A549 (cell line): Measurements from ENCODE around the gene KRTAP10-10. TPM values are rescaled to one million over a fixed set of nuclear protein-coding genes. Genes with fewer than 3 reads are reported as not detected.

Experiments used
- ATAC-seq, 2 experiments: fragments of 200-7000 bp in 1 of 2; fragments of >200 bp in 1 of 2; cut with Nextera tagmentation in 1 of 2; cut with Tn5 transposase in 1 of 2; 3 replicates each; pipeline versions ENCODE4 v1.8.0 to v1.9.1; 2018 to 2020; ENCODE audit warnings: mild to moderate bottlenecking in 1 of 2, moderate library complexity in 1 of 2
- CTCF ChIA-PET: fragments of 300-600 bp; sonication (Branson Sonifier 250); formaldehyde crosslinking; extraction: SDS; loops from one replicate; lab custom pipeline; 2021; ENCODE audit warnings: antibody characterized with exemption, inconsistent platforms; lab: Yijun Ruan, JAX
- POLR2A ChIA-PET: fragments of 350-600 bp; formaldehyde crosslinking; extraction: SDS; loops from one replicate; lab custom pipeline; 2021; ENCODE audit warnings: antibody characterized with exemption, inconsistent platforms; lab: Yijun Ruan, JAX
- DNase-seq, 2 experiments: peaks; one replicate each; pipeline versions ENCODE4 v3.0.0 to v3.0.0-alpha.2; 2011 to 2016; ENCODE audit warnings: low read depth in 1 of 2, low spot score in 1 of 2
- FAIRE-seq: peaks from 2 replicates; lab custom pipeline; 2011; peaks lifted over from hg19 to GRCh38; lab: Jason Lieb, UNC
- H3K27ac ChIP-seq, 2 experiments: fragments of >200 bp; sonication (Bioruptor Twin); formaldehyde crosslinking; 3 replicates each; pipeline ENCODE4 v1.5.1; 2016 to 2017
- H3K4me1 ChIP-seq: fragments of >200 bp; sonication (Bioruptor Twin); formaldehyde crosslinking; 3 replicates; pipeline ENCODE4 v1.6.1; 2016
- H3K4me2 ChIP-seq: fragments of >200 bp; sonication (Bioruptor Twin); formaldehyde crosslinking; 3 replicates; pipeline ENCODE4 v1.6.1; 2016
- H3K4me3 ChIP-seq: fragments of >200 bp; sonication (Bioruptor Twin); formaldehyde crosslinking; 3 replicates; pipeline ENCODE4 v1.5.1; 2016
- H3K9me3 ChIP-seq: fragments of >200 bp; sonication (Bioruptor Twin); formaldehyde crosslinking; 3 replicates; pipeline ENCODE4 v1.6.1; 2016
- CBX2 ChIP-seq: fragments of 200-600 bp; sonication (generic); IDR thresholded peaks from 2 replicates; pipeline ENCODE4 v1.6.1; 2016; ENCODE audit warnings: low read depth, mild to moderate bottlenecking, borderline replicate concordance
- CBX8 ChIP-seq: fragments of 200-600 bp; sonication (generic); IDR thresholded peaks from 2 replicates; pipeline ENCODE4 v1.6.1; 2016
- CHD2 ChIP-seq: fragments of 150-350 bp; IDR thresholded peaks from 2 replicates; pipeline ENCODE4 v1.6.1; 2014; ENCODE audit warnings: low read length; ENCODE audit not compliant: partially characterized antibody
- ELK1 ChIP-seq: fragments of 150-350 bp; IDR thresholded peaks from 2 replicates; pipeline ENCODE4 v1.6.1; 2014; ENCODE audit warnings: low read depth, mild to moderate bottlenecking, low read length
- ESRRA ChIP-seq: fragments of 150-350 bp; IDR thresholded peaks from 2 replicates; pipeline ENCODE4 v1.6.1; 2014; ENCODE audit warnings: mild to moderate bottlenecking, low read length, borderline replicate concordance
- FOSB ChIP-seq: fragments of 250-450 bp; sonication (Bioruptor Pico); IDR thresholded peaks from 2 replicates; pipeline ENCODE4 v1.5.0; 2020; ENCODE audit warnings: mild to moderate bottlenecking, moderate library complexity
- FOXS1 ChIP-seq: fragments of 250-450 bp; sonication (Bioruptor Pico); IDR thresholded peaks from 2 replicates; pipeline ENCODE4 v1.5.0; 2020; ENCODE audit warnings: mild to moderate bottlenecking, moderate library complexity
- HDAC2 ChIP-seq: fragments of 200-600 bp; sonication (generic); IDR thresholded peaks from 2 replicates; pipeline ENCODE4 v1.6.1; 2016
- HEYL ChIP-seq: fragments of 250-450 bp; sonication (Bioruptor Pico); IDR thresholded peaks from 2 replicates; pipeline ENCODE4 v1.8.0; 2021; ENCODE audit warnings: mild to moderate bottlenecking, moderate library complexity
- HOXA7 ChIP-seq: fragments of 250-450 bp; sonication (Bioruptor Pico); IDR thresholded peaks from 2 replicates; pipeline ENCODE4 v1.5.0; 2020; ENCODE audit warnings: mild to moderate bottlenecking, moderate library complexity
- HOXB13 ChIP-seq: fragments of 250-450 bp; sonication (Bioruptor Pico); IDR thresholded peaks from 2 replicates; pipeline ENCODE4 v1.5.0; 2020; ENCODE audit warnings: low read depth, mild to moderate bottlenecking, moderate library complexity
- JUN ChIP-seq, 2 experiments: fragments of >200 bp; sonication (Bioruptor Twin); formaldehyde crosslinking; IDR thresholded peaks; 2 replicates in 1 of 2; 3 replicates in 1 of 2; pipeline ENCODE4 v1.6.1; 2016 to 2017
- JUNB ChIP-seq: fragments of >200 bp; sonication (Bioruptor Twin); formaldehyde crosslinking; IDR thresholded peaks from 2 replicates; pipeline ENCODE4 v1.6.1; 2016
- KDM1A ChIP-seq: fragments of 200-600 bp; sonication (generic); IDR thresholded peaks from 2 replicates; pipeline ENCODE4 v1.6.1; 2016; ENCODE audit warnings: low read depth, mild to moderate bottlenecking
- NFE2L2 ChIP-seq: fragments of 150-350 bp; conservative IDR thresholded peaks from 2 replicates; pipeline ENCODE4 v1.6.1; 2014; ENCODE audit warnings: low read length
- NPAS2 ChIP-seq: fragments of 250-450 bp; sonication (Bioruptor Pico); IDR thresholded peaks from 2 replicates; pipeline ENCODE4 v1.8.0; 2022; ENCODE audit warnings: mild to moderate bottlenecking, moderate library complexity, borderline replicate concordance
- SREBF2 ChIP-seq: fragments of 450-650 bp; IDR thresholded peaks from 2 replicates; pipeline ENCODE4 v1.6.1; 2014; ENCODE audit warnings: mild to moderate bottlenecking, moderate library complexity
- TFCP2L1 ChIP-seq: fragments of 250-450 bp; sonication (Bioruptor Pico); IDR thresholded peaks from 2 replicates; pipeline ENCODE4 v1.5.0; 2021; ENCODE audit warnings: mild to moderate bottlenecking
- TP53 ChIP-seq: fragments of 250-450 bp; sonication (Bioruptor Pico); IDR thresholded peaks from 2 replicates; pipeline ENCODE4 v1.5.0; 2021; ENCODE audit warnings: mild to moderate bottlenecking, moderate library complexity
- ZC3H11A ChIP-seq: fragments of 450-650 bp; IDR thresholded peaks from 2 replicates; pipeline ENCODE4 v1.6.1; 2014; ENCODE audit warnings: antibody characterized with exemption, mild to moderate bottlenecking
- ZFP36 ChIP-seq: fragments of 450-650 bp; IDR thresholded peaks from 2 replicates; pipeline ENCODE4 v1.6.1; 2014; ENCODE audit warnings: borderline replicate concordance; ENCODE audit not compliant: partially characterized antibody
- WGBS: methylation state at CpG from one replicate; pipeline ENCODE4 v1.1.6; 2017; ENCODE audit errors: missing lambda C conversion rate; 5-methylcytosine and 5-hydroxymethylcytosine counted together
- polyA plus RNA-seq, 4 experiments: library from polyadenylated mRNA; depleted of rRNA in 3 of 4; stranded (reverse); fragments of >200 nt; fragmentation: RNase III in 1 of 4; extraction: RNeasy Plus Mini Kit Qiagen cat#74134 plus additional on column Dnase treatment in 1 of 4; gene quantifications; 2 replicates in 3 of 4; 3 replicates in 1 of 4; pipeline ENCODE4 v1.2.3, GENCODE V29; 2011 to 2017
- TF ChIP-seq, protein P1 (sequence below): fragments of 250-450 bp; sonication (Bioruptor Pico); IDR thresholded peaks from 2 replicates; pipeline ENCODE4 v1.5.0; 2021; ENCODE audit warnings: mild to moderate bottlenecking, moderate library complexity, borderline replicate concordance
- TF ChIP-seq, protein P2 (sequence below): IDR thresholded peaks from 2 replicates; pipeline ENCODE4 v1.6.1; 2012; ENCODE audit warnings: low read depth, borderline replicate concordance

KRTAP10-10 gene
- polyA plus RNA-seq, 2 of the 4 experiments (the other 2 are of a cell fraction) = not detected

GRCh38 chr21:44656868-44657267 is 19.7 kb downstream of the KRTAP10-10 start:
- Histone ChIP-seq H3K4me3 (no peak overlapping the region), H3K4me1 (no peaks in the 10 kb centered on the region), H3K4me2 (no peak overlapping the region), H3K9me3 (no peaks in the 10 kb centered on the region), H3K27ac (no peak overlapping the region)
- TF ChIP-seq NPAS2 (CRISPR knock-in tag) = no peak
- TF ChIP-seq JUN (IDR thresholded peaks at IDR 0.05) = no peak
- TF ChIP-seq FOSB (CRISPR knock-in tag) = no peak
- TF ChIP-seq CBX2 = no peak
- no peak for TF ChIP-seq TFCP2L1 (CRISPR knock-in tag)
- TF ChIP-seq ESRRA = no peak
- no peak for TF ChIP-seq HDAC2
- TF ChIP-seq CHD2 = no peak
- TF ChIP-seq HOXA7 (CRISPR knock-in tag) = no peak
- FAIRE-seq = no peak
- WGBS = 11% methylated on average over 1 of the region's 1 CpG
- CTCF ChIA-PET = no interaction called here
- POLR2A ChIA-PET = no interaction called here
- ATAC-seq = no peak
- DNase-seq = no peak

DNA sequence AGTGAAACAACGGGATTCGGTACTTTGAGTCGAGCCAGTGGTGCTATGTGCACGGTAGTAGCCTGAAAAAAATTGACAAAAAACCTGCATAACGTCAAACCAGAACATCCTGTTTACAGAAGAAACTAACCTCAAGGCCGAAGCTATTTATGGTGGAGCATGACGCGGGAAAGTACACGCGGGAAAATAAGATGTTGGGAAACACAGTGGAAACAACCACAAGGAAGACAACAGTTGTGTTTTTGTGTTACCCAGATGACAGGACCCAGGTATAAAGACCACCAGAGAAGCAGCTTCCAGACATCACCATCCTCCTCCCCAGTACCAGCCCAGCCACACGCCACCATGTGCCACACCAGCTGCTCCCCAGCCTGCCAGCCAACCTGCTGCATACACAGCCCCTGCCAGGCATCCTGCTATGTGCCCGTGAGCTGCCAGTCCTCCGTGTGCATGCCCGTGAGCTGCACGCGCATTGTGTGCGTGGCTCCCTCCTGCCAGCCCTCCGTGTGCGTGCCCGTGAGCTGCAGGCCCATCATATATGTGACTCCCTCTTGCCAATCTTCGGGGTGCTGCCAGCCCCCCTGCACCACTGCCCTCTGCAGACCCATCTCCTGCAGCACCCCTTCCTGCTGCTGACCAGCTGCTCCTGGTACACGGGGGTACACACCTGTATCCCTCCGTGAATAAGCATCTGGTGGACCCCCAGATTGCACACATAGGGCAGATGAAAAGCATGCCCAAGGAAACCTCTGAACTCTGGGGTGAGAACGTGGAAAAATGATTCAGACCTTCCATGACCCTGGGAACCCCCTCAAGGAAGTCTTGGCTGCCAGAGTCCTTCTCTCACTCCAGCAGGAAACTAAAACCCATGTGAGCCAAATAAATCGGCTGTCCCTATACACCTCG is 20.7 kb downstream of the KRTAP10-10 start, which contains the start of gene KRTAP12-3:
Gene KRTAP12-3, plus strand, starts transcription at position 298 of the 906 bp plus-strand sequence. Its CDS starts 48 bp downstream, at position 346.
- no peak for DNase-seq
- TF ChIP-seq, protein P1, sequence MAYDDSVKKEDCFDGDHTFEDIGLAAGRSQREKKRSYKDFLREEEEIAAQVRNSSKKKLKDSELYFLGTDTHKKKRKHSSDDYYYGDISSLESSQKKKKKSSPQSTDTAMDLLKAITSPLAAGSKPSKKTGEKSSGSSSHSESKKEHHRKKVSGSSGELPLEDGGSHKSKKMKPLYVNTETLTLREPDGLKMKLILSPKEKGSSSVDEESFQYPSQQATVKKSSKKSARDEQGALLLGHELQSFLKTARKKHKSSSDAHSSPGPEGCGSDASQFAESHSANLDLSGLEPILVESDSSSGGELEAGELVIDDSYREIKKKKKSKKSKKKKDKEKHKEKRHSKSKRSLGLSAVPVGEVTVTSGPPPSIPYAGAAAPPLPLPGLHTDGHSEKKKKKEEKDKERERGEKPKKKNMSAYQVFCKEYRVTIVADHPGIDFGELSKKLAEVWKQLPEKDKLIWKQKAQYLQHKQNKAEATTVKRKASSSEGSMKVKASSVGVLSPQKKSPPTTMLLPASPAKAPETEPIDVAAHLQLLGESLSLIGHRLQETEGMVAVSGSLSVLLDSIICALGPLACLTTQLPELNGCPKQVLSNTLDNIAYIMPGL (CRISPR knock-in tag) = no peak
- no peak for TF ChIP-seq HOXB13 (CRISPR knock-in tag)
- TF ChIP-seq NFE2L2 = no peak
- no peak for TF ChIP-seq JUNB
- no peak for TF ChIP-seq ZFP36
- no peak for TF ChIP-seq TP53
- no peak for TF ChIP-seq HEYL (CRISPR knock-in tag)
- TF ChIP-seq SREBF2 = no peak
- no peak for TF ChIP-seq CBX8
- no peak for TF ChIP-seq FOSB (CRISPR knock-in tag)
- TF ChIP-seq HDAC2 = no peak
- TF ChIP-seq FOXS1 = no peak
- TF ChIP-seq TFCP2L1 (CRISPR knock-in tag) = no peak
- TF ChIP-seq ELK1 = no peak
- TF ChIP-seq CBX2 = no peak
- TF ChIP-seq, protein P2, sequence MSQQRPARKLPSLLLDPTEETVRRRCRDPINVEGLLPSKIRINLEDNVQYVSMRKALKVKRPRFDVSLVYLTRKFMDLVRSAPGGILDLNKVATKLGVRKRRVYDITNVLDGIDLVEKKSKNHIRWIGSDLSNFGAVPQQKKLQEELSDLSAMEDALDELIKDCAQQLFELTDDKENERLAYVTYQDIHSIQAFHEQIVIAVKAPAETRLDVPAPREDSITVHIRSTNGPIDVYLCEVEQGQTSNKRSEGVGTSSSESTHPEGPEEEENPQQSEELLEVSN = no peak
- TF ChIP-seq KDM1A = no peak
- TF ChIP-seq ZC3H11A = no peak
- CTCF ChIA-PET = no interaction called here
- ATAC-seq = no peak
- Histone ChIP-seq H3K4me3 (no peak within 1 kb of the TSS), H3K4me2 (no peak within 1 kb of the TSS), H3K27ac (no peak within 1 kb of the TSS), H3K4me1 (no peaks in the 10 kb centered on the region), H3K9me3 (no peaks in the 10 kb centered on the region)
- POLR2A ChIA-PET = no interaction called here
- FAIRE-seq = no peak
- WGBS = 52% methylated on average over 25 of the region's 26 CpGs
